ENCODE measurements around the gene SLC35F4. TPM values are rescaled to one million over a fixed set of nuclear protein-coding genes. Genes with fewer than 3 reads are reported as not detected.

Gene SLC35F4
- total and polyA plus RNA-seq, 2 of the 8 experiments (the other 6 are each of a cell fraction or from before 2014, with no cell fraction given): not detected

GRCh38 chr14:57845802-57846531 is 19.9 kb downstream of the SLC35F4 start:
- ChIA-PET POLR2A (ENCODE audit: partially characterized antibody) (no interaction called here), CTCF (ENCODE audit: partially characterized antibody) (interaction anchor here (0.6 kb wide), 1 partner anchor 11 kb away, joined by 3 read pairs; no protein-coding TSS in a partner anchor)
- no peak for TF ChIP-seq USF2 (IDR thresholded peaks at IDR 0.05; ENCODE audit: low read length)
- no peak for TF ChIP-seq ASH2L (IDR thresholded peaks at IDR 0.05; ENCODE audit: low read length)
- Histone ChIP-seq H3K4me3 (ENCODE audit: extremely low read depth in 1 of 4, insufficient read depth in 2 of 4, low read depth in 3 of 4, low read length in 4 of 4) (no peak overlapping the region), H4K91ac (replicated peaks; ENCODE audit: insufficient read length, low read length) (no peak overlapping the region), H3K79me2 (ENCODE audit: control insufficient read depth in 1 of 2, insufficient read depth in 2 of 2, low read length in 2 of 2) (no peaks in the 10 kb centered on the region), H3K4me1 (replicated peaks in 1 of 4; ENCODE audit: control insufficient read depth in 3 of 4, insufficient read depth in 4 of 4, low read length in 3 of 4) (no peaks in the 10 kb centered on the region), H2BK5ac (ENCODE audit: low read depth, low read length) (no peak overlapping the region), H3K4me2 (ENCODE audit: insufficient read depth in 1 of 2, low read depth in 2 of 2, low read length in 2 of 2) (no peak overlapping the region), H2AFZ (ENCODE audit: low read length) (no peak overlapping the region), H3K56ac (replicated peaks; ENCODE audit: insufficient read length, low read depth, low read length) (no peak overlapping the region), H3K9me3 (ENCODE audit: insufficient read depth in 2 of 2, low read depth in 1 of 2, low read length in 1 of 2) (no peaks in the 10 kb centered on the region), H3K36me3 (ENCODE audit: control insufficient read depth in 2 of 4, insufficient read depth in 4 of 4, low read length in 3 of 4) (no peaks in the 10 kb centered on the region), H3K79me1 (ENCODE audit: low read depth, low read length) (no peaks in the 10 kb centered on the region), H4K8ac (ENCODE audit: extremely low read depth, insufficient read depth, low read length) (no peak overlapping the region), H3K4ac (replicated peaks; ENCODE audit: insufficient read length, low read depth, low read length) (no peak overlapping the region), H2BK120ac (replicated peaks; ENCODE audit: low read depth, low read length) (no peak overlapping the region), H3K18ac (ENCODE audit: extremely low read depth, low read length) (no peak overlapping the region), H3K14ac (ENCODE audit: insufficient read length) (no peak overlapping the region), H3K27ac (ENCODE audit: low read depth, low read length) (no peak overlapping the region), H3K9ac (replicated peaks in 1 of 4; ENCODE audit: extremely low read depth in 1 of 4, low read depth in 3 of 4, low read length in 3 of 4) (no peak overlapping the region), H3K27me3 (replicated peaks in 1 of 4; ENCODE audit: control insufficient read depth in 3 of 4, extremely low read depth in 1 of 4, insufficient read depth in 3 of 4, low read length in 3 of 4) (no peaks in the 10 kb centered on the region), H2BK20ac (ENCODE audit: low read length) (no peak overlapping the region), H4K20me1 (replicated peaks in 1 of 2; ENCODE audit: control insufficient read depth in 1 of 2, insufficient read depth in 2 of 2, low read length in 2 of 2) (no peaks in the 10 kb centered on the region), H2BK12ac (ENCODE audit: low read depth, low read length) (no peak overlapping the region), H3K23me2 (ENCODE audit: low read depth, low read length) (no peaks in the 10 kb centered on the region), H4K5ac (ENCODE audit: insufficient read length, low read depth, low read length) (no peak overlapping the region), H3K23ac (ENCODE audit: insufficient read length) (no peak overlapping the region), H2AK5ac (ENCODE audit: low read depth, low read length) (no peak overlapping the region), H2BK15ac (ENCODE audit: low read length) (no peak overlapping the region)
- no peak for FAIRE-seq
- 91% methylated on average over 3 of the region's 3 CpGs; no CpG with 5 or more reads in 1 of the 2 experiments for WGBS, 2 experiments (ENCODE audit: extremely low coverage in 1 of 2, insufficient coverage in 1 of 2, insufficient read length in 1 of 2, insufficient replicate concordance in 2 of 2, low coverage in 1 of 2, low lambda C conversion rate in 2 of 2, missing lambda C conversion rate in 1 of 2)
- DNase-seq (ENCODE audit: low read depth in 1 of 2, low spot score in 2 of 2): no peak
